ENCODE data around the gene TAF11.
A peak's percentile ranks its signal among the peaks of the same experiment; 100 is the strongest.
"Not testable (repeated sequence)": the region's sequence is repeated elsewhere in the genome, so short reads cannot be mapped to it uniquely, and the experiment has no call there.

Gene TAF11, protein sequence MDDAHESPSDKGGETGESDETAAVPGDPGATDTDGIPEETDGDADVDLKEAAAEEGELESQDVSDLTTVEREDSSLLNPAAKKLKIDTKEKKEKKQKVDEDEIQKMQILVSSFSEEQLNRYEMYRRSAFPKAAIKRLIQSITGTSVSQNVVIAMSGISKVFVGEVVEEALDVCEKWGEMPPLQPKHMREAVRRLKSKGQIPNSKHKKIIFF

DNA sequence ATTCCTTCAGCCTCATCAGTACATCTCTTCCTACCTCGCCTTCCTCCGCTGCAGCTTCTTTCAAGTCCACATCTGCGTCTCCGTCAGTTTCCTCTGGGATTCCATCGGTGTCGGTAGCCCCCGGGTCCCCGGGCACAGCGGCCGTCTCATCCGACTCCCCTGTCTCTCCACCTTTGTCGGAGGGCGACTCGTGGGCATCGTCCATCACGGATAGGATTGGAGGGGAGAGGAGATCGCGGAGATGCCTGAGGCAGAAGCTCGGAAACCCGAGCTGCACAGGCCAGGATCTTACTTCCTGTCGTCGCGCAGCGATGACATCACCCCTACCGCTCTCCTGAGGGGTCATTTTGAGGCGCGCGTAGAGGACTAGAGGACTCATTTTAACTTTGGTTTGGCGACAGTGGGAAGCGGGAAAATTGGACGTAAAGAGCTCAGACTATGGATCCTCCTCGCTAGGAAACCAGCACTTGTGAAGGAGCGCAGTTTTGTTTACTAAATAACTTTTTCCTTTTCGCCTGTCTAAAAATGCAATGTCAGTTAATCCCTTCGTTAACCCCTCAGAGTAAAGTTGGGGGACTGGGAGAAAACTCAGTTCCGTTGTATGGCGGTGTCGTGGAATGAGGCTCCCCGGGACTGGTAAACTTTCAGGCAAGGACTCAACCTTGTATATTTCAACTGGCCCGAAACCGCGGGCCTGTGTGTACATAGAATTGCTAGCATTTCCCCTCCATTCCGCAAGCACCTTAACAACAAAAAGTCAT is at the start of gene TAF11:
Gene TAF11 (minus strand): TSS at position 290 of the 761 bp plus-strand sequence. CDS start 85 bp downstream, at position 205.
- peak; percentile 93 for DNase-seq (ENCODE audit: low spot score)

DNA sequence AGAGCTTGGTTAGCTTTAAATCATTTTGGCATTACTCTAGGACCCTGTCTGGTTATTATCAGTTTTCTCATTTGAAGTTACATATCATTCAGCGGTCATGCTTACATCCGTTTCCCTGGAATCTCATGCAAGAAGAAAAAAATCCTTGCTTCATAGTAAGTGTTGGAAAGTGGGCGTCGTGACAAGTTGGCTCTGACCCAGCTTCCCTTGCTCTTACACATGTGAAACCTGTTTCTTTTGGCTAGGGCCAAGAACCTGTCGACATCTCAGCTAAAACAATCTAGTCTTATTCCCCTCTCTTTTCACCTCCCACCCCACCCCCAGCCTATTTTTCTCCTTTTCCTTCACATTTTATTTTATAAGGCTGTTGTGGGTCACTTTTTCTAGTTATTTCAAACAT is 46.7 kb upstream of the TAF11 start:
- DNase-seq (ENCODE audit: low spot score) = no peak

DNA sequence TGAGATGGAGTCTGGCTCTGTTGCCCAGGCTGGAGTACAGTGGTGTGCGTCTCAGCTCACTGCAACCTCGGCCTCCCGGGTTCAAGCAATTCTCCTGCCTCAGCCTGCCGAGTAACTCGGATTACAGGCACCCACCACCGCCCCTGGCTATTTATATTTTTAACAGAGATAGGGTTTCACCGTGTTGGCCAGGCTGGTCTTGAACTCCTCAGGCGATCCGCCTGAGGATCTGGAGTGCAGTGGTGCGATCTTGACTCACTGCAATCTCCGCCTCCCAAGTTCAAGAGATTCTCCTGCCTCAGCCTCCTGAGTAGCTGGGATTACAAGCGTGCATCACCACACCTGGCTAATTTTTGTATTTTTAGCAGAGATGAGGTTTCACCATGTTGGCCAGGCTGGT is 44.4 kb upstream of the TAF11 start:
- not testable (repeated sequence) for DNase-seq (ENCODE audit: low spot score)

DNA sequence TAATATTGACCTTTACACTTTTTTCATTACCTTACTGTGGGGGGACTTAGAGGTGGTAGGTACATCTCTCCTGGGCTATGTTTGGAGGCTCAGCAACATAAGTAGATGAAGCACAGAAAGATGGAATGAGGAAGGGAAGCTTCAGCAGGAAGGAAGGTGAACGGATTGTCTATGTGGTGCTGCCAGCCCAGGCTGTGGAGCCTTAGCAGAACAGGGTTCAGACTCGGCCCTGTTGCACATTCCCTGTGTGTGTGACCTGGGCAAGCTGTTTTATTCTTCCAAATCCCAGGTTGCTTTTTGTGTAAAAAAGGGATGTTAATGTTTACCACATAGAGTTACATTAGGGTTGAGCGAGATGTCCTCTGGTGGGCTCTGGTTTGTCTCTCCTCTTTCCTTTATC is 42.4 kb upstream of the TAF11 start:
- no peak for DNase-seq (ENCODE audit: low spot score)

DNA sequence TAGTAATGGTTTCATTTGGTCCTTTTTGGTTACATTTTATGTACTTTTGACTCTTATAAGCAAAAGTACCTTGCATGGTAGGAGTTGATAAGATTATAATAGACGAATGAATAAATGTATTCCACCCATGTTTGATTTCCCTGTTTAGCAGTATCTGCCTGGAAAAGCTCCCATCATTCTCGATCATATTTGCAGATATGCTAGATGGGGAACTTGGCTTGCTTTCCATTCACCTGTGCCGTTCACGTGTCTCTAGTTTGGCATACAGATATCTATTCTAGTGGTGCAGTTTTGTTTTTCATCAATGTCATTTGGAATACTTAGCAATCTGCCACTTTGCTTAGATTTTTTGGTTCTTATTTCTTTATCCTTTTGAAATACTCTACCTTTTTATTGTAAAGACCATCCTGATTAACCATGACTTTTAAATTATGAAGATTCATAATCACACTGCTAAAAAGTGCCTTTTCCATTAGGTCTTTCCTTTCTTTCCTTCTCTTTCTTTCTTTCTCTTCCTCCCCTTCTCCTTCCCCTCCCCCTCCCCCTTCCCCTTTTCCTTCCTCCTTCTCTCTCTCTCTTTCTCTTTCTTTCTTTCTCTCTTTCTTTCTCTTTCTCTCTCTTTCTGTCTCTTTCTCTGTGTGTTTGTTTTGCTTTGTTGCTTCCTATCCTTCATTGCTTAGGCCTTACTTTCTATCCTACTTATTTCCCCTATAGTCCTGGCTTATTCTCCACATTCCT is 41.6 kb upstream of the TAF11 start:
- no peak for DNase-seq (ENCODE audit: low spot score)

DNA sequence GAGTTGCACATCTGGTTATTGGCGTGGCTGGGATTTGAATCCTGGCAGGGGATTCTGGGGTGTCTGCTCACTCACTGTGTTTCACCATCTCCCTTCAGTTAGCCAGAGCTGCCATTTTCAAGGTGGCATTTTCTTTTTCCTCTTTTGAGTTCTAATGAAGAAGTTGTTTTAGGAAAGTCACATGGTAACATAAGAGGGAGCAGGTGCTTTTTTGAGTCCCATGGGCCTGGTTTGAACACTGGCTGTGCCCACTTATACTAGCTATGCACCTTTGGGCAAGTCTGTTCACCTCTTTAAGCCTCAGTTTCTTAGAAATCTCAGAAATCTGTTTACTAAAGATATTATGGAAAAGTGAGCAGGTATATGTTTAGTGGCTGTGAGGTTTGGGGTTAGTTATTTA is 40.9 kb upstream of the TAF11 start:
- DNase-seq (ENCODE audit: low spot score) = no peak

DNA sequence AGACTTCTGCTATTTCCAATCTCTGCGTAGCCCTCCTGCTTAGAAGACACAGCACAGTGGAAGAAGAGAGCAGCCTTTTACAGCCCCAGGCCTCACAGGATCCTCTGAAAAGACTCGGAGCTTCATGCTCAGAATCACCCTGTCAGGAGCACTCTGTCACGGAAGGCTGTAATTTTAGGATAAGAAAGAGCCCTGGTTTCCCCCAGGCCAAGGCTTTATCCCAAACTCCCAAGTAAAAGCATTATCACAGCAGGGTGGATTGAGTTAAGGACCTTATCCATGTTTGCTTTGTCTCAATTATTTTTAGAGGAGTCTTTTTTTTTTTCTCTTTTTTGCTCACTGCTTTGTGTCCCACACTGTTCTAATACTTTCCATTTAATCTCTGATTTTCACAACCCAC is 40.4 kb upstream of the TAF11 start:
- no peak for DNase-seq (ENCODE audit: low spot score)

DNA sequence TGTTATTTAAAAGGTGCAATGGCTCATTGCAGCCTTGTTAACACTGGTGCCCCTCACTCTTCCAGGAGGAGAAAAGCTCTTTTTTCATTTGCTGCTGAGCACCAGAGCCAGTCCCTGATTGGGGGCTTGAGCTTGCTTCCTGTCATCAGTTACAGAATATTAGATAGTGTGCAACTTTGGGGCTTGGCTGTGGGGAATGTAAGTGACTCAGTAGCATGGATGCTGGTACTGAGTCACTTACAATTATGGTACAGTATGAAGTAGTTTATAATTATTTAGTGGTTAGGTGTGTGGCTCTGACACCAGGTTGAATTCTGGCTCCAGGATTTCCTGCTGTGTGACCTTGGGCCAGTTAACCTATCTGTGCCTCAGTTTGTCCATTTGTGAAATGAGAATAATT is 38.8 kb upstream of the TAF11 start:
- peak; percentile 52 for DNase-seq (ENCODE audit: low spot score)

DNA sequence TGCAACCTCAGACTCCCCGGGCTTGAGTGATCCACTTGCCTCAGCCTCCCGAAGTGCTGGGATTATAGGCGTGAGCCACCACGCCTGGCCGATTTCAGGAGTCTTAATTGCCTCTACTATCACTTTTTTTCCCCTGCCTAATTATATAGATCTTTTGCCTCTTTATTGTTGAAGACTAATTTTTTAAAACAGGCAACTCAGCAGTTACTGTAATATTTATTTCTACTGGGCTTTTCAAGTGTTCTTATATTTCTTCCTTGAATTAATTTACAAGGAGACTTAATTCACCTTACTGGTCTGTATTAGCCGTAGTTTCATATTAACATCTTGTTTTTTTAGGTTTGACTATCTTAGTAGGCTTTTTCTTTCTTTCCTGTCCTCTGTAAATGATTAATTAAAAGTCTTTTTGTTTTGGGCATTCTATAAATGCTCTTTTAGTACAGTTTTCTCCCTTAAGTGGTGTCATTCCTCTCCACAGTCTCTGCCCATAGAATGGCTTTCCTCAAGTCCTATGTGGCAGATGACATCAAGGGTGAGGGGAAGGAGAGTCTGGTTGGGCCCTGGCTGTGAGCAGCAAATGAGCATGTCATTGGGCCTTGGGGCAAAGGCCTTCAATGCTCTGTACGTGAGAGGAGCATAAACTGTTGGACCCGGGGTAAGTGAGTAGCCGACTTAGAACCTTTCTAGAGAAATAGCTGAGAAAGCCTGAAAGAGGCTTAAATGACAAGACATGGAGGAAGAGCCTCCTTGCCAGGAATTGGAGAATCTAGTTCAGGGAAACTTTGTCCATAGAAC is 37.2 kb upstream of the TAF11 start:
- no peak for DNase-seq (ENCODE audit: low spot score)

DNA sequence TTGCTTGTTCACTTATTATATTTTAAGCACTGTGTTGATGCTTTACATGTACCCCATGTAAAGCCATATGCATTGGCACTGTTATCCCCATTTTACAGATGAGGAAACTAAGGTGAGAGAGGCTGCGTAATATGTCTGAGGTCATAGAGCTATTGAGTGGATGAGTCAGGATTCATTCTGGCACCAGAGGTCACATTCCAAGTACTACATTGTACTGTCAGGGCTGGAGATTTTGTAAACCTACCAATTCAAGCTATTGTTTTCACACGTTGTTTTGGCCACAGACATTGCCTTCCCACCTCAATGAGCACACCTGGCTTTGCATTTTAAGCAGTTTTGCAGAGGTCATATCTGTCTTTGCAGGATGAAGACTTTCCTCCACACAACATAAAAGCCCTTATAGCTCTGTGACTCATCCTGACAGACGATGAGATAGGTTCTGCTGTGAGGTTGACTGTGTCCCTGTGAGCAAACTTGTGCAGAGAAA is 34.4 kb upstream of the TAF11 start:
- DNase-seq (ENCODE audit: low spot score) = peak; percentile 46

DNA sequence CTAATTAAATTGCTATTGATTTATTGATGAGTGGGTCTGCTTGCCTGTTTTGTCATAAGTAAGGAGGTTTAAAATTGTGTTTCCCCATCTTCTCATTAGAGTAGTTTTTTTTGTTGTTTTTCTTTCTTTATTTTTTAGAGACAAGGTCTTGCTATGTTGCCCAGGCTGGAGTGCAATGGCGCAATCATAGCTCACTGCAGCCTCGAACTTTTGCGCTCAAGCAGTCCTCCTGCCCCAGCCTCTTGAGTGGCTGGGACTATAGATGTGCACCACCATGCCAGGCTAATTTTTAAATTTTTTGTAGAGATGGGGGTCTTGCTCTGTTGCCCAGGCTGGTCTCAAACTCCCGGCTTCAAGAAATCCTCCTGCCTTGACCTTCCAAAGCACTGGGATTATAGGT is 32.3 kb upstream of the TAF11 start:
- no peak for DNase-seq (ENCODE audit: low spot score)

DNA sequence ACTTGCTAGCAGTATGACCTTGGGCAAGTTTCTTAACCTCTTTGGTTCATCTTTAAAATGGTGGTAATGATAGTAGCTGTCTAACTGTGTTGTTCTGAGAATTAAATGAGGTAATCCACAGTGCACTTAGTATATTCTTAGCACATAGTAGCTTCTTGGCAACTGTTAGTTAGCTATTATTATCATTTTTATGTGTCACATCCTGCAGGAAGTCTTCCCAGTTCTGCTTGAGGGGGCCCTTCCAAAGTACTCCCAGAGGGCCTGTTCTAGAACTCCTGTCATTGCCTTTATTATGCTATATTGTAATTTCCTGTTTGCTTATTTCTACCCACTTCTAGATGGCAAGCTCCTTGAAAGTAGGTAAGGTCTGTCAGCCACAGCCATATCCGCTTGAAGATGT is 31.8 kb upstream of the TAF11 start:
- DNase-seq (ENCODE audit: low spot score) = peak; percentile 27

DNA sequence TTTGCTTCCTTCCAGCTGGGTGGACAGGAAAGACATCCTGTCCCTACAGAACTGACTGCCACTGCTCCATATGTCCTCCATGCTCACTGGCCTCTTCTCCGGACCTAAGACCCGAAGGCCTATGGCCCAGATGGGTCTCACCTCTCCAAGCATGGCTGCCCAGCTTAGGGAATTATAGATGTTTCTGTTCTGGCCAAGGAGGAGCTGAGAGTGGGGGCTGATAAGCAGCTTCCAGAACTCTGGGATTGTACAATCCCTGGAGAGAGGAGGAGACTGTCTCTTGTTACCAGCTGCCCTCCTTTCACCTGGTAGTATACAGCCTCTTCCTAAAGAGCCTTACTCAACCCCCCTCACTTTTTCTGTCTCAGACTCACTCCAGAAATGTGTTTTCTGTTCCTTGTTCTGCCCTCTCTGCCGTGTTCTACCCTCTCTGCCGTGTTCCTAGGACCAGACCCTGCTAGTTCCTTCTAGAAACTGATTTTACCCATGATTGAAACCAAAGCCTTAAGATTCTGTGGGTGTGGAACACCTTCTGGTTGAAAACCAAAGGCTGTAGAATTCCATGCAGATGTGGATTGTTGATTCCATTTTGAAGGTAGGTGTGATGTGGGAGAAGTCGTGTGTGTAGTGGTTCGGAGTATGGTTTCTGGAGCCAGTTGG is 29.9 kb upstream of the TAF11 start:
- no peak for DNase-seq (ENCODE audit: low spot score)

DNA sequence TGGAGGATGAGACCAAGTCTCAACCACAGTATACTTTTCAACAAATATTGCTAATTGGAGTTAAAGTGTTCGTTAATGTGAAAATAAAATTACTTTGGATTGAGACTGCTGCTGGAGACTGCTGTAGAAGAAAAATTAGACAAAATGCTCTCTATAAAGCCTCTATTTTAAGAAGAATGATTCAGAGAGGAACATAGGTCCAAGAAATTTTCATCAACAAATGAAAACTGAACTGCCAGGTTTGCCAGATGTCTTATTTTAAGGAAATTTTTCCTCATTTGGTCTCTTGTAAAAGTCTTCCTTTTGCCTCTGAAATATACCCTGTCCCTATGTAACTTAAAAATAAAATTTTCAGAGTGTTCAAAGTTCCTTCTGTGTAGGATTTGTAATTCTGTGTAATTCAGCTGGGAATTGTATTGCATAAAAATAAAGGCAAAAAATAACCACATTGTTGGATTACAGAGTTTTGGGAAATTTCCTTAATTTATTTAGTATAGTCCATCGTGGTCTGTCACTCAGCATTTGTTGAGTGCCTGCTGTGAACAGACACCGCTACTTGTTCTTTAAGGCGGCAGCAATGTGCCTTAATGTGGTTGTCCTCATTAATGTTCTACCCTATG is 28.6 kb upstream of the TAF11 start:
- no peak for DNase-seq (ENCODE audit: low spot score)

DNA sequence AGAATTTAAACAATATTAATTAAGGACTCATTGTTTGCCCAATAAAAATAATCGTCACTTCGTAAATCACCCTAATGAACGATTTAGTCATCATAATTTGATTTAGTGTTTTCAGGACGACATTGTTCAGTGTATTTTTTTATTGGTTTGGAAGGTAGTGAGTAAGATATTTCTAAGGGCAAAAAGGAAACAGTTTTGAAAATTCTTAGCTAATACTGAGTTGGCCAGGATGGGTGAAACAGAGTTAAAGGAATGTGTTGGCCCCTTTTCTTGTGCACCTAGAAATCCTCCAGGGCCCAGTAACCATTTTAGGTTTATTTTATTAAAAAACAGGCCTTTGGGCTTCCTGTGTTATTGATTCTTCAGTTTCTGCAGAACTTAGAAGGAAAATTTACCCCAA is 26.5 kb upstream of the TAF11 start:
- DNase-seq (ENCODE audit: low spot score) = peak; percentile 49

DNA sequence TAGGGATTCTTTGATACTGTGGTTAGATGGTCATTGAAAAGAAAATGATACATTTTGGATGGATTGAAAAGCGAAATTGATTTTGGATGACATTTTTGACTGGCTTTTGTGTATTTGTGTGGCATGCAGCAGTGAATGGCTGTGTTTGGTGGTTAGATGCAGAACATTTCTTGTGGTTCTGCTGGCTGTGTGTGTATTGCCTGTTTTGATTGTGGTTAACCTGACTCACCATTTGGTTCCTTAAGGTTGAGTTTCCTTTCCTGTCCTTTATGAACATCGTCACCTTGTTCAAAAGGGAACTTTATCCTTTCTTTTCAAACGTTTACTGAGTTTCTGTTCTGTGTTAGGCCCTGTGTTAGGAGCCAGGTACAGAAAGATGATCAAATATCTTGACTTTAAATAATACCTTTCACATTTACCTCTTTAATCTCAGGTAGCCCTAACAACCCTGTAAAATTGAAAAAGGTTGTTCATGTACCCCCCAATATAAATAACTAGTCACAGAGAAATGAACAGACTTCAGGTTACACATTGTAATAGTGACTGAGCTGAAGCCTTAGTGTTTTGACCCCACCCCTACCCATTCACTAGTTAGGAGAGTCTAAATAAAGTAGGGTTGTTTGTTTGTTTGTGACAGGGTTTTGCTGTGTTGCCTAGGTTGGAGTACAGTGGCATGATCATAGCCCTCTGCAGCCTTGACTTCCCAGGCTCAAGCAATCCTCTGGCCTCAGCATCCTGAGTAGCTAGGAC is 25.0 kb upstream of the TAF11 start:
- peak; percentile 64 for DNase-seq (ENCODE audit: low spot score)

DNA sequence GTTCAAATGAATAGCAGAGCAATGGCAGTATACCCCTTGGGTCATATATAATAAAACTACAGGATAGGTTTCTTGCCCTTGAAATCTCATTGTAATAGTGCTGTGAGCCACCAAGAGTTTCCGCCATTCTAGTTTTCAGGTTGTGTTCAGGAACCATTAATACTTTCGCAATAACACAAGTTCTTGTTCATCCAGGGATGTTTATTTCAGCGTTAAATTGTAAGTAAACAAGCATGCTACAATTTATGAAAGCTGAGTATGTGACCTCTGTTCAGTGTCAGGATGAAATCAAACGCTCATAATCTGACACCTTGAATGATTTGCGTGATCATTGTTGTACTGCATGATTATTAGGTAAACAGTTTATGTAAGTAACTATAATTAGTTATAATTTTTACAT is 24.0 kb upstream of the TAF11 start:
- DNase-seq (ENCODE audit: low spot score) = no peak

DNA sequence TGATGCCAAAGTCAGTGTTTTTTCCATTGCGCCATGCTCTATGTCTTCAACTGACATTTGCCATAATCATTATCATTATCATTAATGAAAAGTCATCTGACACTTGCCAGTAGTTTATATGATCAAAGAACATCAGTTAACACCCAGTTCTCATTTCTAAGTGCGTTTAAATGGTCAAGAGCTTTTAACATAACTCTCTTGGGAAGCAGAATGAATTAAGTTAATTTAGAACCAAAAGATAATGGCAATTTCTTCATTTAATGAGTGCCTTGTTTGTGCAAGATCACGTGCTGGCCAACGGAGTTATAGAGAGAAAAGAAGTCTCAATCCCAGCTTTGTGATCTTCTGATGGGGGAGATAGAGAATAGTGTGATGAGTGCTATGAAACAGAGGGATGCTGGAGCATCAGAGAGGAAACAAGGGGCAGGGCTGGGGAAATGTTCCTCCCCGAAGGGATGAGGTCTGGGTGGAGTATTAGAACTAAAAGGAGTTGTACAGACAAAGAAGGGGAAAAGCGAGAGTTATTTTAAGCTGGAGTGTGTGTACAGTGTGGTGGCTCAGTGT is 21.6 kb upstream of the TAF11 start:
- DNase-seq (ENCODE audit: low spot score) = no peak

DNA sequence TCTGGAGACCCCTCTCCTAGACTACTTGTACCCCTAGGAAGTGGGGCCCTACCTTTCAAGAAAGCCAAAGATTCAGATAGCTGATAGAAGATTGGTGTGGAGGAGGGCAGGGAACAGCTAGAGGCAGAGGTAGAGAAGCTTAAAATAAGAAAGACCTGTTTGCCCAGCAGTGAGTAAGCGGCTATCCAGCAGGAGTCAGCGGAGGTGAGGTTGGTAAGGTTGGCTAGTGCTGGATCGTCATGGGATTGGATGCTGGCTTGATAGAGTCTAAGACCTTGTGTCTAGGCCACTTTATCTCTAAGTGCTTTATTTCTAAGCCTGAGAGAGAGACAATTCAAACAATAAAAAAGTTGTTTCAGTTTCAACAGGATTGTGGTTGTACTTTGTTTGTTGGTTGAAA is 20.4 kb upstream of the TAF11 start:
- DNase-seq (ENCODE audit: low spot score) = no peak

DNA sequence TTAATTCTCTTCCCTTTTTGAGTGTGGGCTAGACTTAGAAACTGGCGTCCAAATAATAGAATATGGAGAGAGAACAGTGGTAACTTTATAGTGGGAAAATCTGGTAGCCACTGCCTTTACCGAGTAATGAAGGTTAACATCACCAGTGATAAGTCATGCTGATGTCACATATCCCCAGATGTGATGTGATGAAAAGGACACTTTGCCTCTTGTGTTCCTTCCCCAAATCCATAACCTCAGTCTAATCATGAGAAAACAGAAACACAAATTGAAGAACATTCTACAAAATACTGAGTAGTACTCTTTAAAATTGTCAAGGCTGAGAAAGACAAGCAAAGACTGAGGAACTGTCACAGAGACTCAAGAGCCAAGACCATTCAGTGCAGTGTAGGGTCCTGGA is 19.0 kb upstream of the TAF11 start:
- DNase-seq (ENCODE audit: low spot score) = no peak
